ENCODE results near the gene TNPO1.

DNA sequence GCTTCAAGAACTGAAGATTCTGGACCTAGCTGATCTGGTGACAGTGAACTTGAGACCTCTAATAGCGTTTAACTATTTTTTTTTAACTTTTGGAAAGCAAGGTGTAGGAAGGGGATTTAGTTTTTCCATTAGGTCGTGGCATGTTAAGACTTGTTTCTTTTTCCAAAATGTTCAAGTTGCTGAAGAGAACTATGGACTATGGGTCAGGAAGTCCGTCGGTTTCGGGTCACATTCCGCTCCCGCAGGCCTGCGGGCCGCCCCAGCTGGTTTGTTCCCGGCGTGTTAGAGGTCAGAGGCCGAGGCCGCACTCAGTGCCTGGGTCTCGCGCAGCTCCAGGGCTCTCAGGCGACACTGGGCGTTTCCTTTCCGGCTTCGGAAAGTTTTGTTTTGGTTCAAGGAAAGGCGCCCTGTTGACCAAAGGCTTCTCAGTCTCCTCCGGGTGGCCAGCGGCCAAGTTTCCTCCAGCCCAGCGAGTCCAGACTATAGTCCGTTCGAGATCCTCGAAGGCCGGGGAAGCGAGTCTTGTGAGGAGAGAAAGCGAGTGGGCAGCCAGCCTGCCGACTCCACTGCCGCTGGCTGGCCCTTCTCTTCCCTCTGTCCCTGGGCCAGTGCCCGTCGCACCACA is 138.8 kb downstream of the TNPO1 start:
- TF ChIP-seq, protein P1, sequence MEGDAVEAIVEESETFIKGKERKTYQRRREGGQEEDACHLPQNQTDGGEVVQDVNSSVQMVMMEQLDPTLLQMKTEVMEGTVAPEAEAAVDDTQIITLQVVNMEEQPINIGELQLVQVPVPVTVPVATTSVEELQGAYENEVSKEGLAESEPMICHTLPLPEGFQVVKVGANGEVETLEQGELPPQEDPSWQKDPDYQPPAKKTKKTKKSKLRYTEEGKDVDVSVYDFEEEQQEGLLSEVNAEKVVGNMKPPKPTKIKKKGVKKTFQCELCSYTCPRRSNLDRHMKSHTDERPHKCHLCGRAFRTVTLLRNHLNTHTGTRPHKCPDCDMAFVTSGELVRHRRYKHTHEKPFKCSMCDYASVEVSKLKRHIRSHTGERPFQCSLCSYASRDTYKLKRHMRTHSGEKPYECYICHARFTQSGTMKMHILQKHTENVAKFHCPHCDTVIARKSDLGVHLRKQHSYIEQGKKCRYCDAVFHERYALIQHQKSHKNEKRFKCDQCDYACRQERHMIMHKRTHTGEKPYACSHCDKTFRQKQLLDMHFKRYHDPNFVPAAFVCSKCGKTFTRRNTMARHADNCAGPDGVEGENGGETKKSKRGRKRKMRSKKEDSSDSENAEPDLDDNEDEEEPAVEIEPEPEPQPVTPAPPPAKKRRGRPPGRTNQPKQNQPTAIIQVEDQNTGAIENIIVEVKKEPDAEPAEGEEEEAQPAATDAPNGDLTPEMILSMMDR (IDR thresholded peaks at IDR 0.05) = no peak
- no peak for TF ChIP-seq POLR2A (IDR thresholded peaks at IDR 0.05)
